Measurements from ENCODE around the gene ARHGAP21.

DNA sequence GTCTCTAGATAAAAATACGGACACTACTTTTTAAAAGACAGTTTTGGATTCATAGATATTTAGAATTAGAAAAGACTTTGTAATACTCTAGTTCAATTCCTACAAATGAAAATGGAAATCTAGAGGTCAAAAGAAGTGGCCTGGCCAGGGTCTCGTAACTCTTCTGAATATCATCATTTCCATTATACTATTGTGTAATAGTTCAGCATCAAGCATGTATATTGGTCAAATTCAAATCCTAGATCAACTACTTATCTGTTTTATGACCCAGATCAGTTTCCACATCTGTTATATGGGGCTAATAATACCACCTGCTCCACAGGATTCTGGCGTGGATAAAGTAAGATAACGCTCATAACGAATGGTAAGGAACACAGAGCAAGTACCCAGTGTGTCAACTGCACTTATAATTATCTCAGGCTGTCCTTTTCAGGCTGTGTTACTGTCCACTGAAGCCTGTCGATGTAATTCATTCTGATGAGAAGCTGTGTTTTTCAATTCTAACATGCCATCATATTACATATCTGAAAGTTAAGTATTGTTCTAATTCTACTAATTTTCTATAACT, 54.3 kb downstream of the ARHGAP21 start:
- no peak for TF ChIP-seq EZH2 (IDR thresholded peaks at IDR 0.05; ENCODE audit: borderline replicate concordance, insufficient read depth, low read depth, low read length, poor library complexity, severe bottlenecking)
- TF ChIP-seq, protein P1, sequence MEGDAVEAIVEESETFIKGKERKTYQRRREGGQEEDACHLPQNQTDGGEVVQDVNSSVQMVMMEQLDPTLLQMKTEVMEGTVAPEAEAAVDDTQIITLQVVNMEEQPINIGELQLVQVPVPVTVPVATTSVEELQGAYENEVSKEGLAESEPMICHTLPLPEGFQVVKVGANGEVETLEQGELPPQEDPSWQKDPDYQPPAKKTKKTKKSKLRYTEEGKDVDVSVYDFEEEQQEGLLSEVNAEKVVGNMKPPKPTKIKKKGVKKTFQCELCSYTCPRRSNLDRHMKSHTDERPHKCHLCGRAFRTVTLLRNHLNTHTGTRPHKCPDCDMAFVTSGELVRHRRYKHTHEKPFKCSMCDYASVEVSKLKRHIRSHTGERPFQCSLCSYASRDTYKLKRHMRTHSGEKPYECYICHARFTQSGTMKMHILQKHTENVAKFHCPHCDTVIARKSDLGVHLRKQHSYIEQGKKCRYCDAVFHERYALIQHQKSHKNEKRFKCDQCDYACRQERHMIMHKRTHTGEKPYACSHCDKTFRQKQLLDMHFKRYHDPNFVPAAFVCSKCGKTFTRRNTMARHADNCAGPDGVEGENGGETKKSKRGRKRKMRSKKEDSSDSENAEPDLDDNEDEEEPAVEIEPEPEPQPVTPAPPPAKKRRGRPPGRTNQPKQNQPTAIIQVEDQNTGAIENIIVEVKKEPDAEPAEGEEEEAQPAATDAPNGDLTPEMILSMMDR (IDR thresholded peaks at IDR 0.05) = no peak

Measured in B cell (primary cell).